ENCODE data around the gene PTCHD1. TPM values are rescaled to one million over a fixed set of nuclear protein-coding genes. Genes with fewer than 3 reads are reported as not detected.

PTCHD1 gene
- total RNA-seq, 2 donors from 2014 or later: under 0.01 TPM; not detected in 1

DNA sequence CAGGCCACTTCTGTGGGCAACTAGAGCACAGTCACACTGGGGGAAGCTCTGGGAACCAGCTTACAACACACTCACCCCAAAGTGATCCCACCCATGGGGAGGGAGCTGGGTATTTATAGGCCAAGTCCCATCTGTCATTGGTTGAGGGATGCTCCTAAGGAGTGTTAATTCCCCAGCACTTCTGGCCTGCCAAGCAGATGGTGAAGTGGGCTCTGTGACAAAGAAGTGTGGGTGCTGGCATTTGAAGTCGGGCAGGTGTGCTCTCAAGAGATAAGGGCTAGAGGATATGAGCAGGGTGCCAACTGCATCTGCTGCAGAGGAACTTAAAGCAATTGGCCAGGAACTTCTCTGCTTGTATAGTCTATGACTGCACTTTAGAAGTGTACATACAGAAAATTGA, 30.9 kb downstream of the PTCHD1 start:
- Histone ChIP-seq H3K27me3 (no peaks in the 10 kb centered on the region), H3K9me3 (no peaks in the 10 kb centered on the region), H3K4me3 (no peak overlapping the region), H3K4me1 (peaks cover 5% of the 10 kb centered on the region), H3K36me3 (replicated peaks in 1 of 2; ENCODE audit: insufficient read depth in 1 of 2, low read depth in 2 of 2) (no peaks in the 10 kb centered on the region), H3K27ac (no peak overlapping the region)
- WGBS, 2 donors: 9% methylated on average over 1 of the region's 1 CpG; no CpG with 5 or more reads in 1 of the 2 donors
- ATAC-seq (peak; percentile 35), DNase-seq (peak; percentile 12 to 66 (median 42))
- TF ChIP-seq POLR2A (IDR thresholded peaks at IDR 0.05): no peak
- TF ChIP-seq, protein P1, sequence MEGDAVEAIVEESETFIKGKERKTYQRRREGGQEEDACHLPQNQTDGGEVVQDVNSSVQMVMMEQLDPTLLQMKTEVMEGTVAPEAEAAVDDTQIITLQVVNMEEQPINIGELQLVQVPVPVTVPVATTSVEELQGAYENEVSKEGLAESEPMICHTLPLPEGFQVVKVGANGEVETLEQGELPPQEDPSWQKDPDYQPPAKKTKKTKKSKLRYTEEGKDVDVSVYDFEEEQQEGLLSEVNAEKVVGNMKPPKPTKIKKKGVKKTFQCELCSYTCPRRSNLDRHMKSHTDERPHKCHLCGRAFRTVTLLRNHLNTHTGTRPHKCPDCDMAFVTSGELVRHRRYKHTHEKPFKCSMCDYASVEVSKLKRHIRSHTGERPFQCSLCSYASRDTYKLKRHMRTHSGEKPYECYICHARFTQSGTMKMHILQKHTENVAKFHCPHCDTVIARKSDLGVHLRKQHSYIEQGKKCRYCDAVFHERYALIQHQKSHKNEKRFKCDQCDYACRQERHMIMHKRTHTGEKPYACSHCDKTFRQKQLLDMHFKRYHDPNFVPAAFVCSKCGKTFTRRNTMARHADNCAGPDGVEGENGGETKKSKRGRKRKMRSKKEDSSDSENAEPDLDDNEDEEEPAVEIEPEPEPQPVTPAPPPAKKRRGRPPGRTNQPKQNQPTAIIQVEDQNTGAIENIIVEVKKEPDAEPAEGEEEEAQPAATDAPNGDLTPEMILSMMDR (IDR thresholded peaks at IDR 0.05): no peak
- intact Hi-C loops (cut with DNase I): no loop called here

DNA sequence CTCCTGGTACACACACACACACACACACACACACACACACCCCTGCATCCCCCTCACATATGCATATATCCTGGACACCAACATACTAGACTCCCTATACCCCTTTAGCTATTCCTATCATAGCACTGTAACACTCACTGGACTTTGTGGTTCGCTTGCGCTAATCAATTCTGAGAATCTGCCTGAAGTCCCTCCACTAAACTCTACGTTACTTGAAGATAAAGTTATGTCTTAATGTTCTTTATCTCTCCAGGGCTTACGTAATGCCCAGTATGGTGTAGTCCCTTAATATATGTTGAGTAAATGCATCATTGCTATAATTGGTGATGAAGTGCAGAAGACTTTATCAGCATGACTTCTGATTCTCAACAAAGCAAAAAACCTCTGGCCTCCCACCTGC, 32.3 kb downstream of the PTCHD1 start:
- Histone ChIP-seq H3K27me3 (no peaks in the 10 kb centered on the region), H3K27ac (no peak overlapping the region), H3K4me1 (peaks cover 5% of the 10 kb centered on the region), H3K36me3 (replicated peaks in 1 of 2; ENCODE audit: insufficient read depth in 1 of 2, low read depth in 2 of 2) (no peaks in the 10 kb centered on the region), H3K4me3 (no peak overlapping the region), H3K9me3 (no peaks in the 10 kb centered on the region)
- ATAC-seq: no peak
- intact Hi-C loops (cut with DNase I): no loop called here
- TF ChIP-seq, protein P1 (IDR thresholded peaks at IDR 0.05): no peak
- no peak for TF ChIP-seq POLR2A (IDR thresholded peaks at IDR 0.05)
- 95 to 100% methylated on average over 4 of the region's 4 CpGs for WGBS, 2 donors
- DNase-seq: no peak

DNA sequence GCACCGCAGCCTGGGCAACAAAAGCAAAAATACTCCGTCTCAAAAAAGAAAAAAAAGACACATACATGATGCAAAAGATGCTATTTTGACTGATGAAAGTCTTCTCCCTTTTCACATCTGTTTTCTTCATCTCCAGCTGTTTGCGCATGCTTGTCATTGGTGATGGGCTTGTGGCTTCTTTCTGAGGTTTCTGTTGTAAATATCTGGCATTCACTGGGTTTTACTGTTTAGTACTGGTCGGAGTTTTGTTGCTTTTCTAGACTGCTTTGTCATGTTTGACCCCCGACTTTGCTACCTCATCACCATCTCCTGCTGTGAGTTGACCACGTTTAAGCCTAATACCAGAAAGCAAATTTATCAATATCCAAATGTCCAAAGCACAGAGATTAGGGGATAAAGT, 34.4 kb downstream of the PTCHD1 start:
- intact Hi-C loops (cut with DNase I): no loop called here
- peaks cover 22% of the 10 kb centered on the region for H3K4me1 ChIP-seq
- no peaks in the 10 kb centered on the region for H3K27me3 ChIP-seq
- H3K4me3 ChIP-seq: no peak overlapping the region
- DNase-seq: no peak
- H3K36me3 ChIP-seq (replicated peaks in 1 of 2; ENCODE audit: insufficient read depth in 1 of 2, low read depth in 2 of 2): no peaks in the 10 kb centered on the region
- ATAC-seq: no peak
- 69 to 73% methylated on average over 6 of the region's 6 CpGs for WGBS, 2 donors
- no peak for TF ChIP-seq POLR2A (IDR thresholded peaks at IDR 0.05)
- TF ChIP-seq, protein P1 (IDR thresholded peaks at IDR 0.05): no peak
- H3K9me3 ChIP-seq: no peaks in the 10 kb centered on the region
- no peak overlapping the region for H3K27ac ChIP-seq

DNA sequence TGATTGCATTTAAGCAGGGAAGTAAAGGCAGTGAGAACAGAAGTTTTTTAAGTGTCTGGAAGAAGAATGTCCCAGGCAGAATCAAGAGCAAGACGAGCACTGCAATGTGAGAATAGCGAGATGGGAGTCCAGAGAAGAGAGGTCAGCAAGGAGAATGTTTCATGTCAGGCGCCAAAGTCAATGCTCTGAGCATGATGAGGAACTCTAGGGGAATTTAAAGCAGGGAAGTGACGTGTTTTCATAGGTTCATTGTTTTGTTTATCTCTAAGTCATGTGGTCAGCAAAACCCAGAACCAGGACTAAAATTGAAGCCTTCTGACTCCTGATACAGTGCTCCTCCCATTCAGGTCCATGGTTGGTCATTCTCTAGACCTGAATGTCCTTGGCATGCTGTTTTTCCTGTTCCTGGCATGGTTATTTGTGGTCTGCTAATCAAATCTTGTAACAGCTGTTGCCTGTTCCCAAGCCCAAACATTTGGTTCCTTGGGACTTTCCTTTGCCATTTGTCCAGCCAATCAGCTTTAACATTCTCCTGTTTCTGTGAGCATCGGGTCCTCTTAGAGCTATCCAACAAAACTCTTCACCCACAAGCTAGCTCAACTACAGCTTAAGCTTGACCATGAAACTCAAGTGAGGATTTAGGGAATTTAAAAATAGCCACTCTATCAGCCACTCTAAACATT, 37.7 kb downstream of the PTCHD1 start:
- WGBS, 2 donors: 53 to 59% methylated on average over 5 of the region's 5 CpGs
- no peaks in the 10 kb centered on the region for H3K36me3 ChIP-seq (replicated peaks in 1 of 2; ENCODE audit: insufficient read depth in 1 of 2, low read depth in 2 of 2)
- TF ChIP-seq, protein P1 (IDR thresholded peaks at IDR 0.05): no peak
- no peak for TF ChIP-seq POLR2A (IDR thresholded peaks at IDR 0.05)
- DNase-seq: peak; percentile 14 to 44 (median 40)
- peak; percentile 76 for ATAC-seq
- no peaks in the 10 kb centered on the region for H3K9me3 ChIP-seq
- no peaks in the 10 kb centered on the region for H3K27me3 ChIP-seq
- peak overlapping the region in 2 of 4 donors; percentile 25 to 47 for H3K27ac ChIP-seq
- H3K4me3 ChIP-seq: no peak overlapping the region
- intact Hi-C loops (cut with DNase I): no loop called here
- H3K4me1 ChIP-seq: peaks cover 17% of the 10 kb centered on the region

Measured in body of pancreas (tissue), 4 donors.